GM19238 (cell line): ENCODE data around the gene NR4A1.

Experiments used
- DNase-seq: peaks from one replicate; pipeline ENCODE4 v3.0.0; 2011; ENCODE audit warnings: low spot score; ENCODE audit not compliant: insufficient read length

NR4A1 gene

DNA sequence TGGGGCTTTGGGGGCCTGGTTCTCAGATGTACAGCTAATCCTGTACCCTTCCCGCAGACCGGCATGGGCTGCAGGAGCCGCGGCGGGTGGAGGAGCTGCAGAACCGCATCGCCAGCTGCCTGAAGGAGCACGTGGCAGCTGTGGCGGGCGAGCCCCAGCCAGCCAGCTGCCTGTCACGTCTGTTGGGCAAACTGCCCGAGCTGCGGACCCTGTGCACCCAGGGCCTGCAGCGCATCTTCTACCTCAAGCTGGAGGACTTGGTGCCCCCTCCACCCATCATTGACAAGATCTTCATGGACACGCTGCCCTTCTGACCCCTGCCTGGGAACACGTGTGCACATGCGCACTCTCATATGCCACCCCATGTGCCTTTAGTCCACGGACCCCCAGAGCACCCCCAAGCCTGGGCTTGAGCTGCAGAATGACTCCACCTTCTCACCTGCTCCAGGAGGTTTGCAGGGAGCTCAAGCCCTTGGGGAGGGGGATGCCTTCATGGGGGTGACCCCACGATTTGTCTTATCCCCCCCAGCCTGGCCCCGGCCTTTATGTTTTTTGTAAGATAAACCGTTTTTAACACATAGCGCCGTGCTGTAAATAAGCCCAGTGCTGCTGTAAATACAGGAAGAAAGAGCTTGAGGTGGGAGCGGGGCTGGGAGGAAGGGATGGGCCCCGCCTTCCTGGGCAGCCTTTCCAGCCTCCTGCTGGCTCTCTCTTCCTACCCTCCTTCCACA is 7.6 kb downstream of the NR4A1 start:
- DNase-seq, result no peak

DNA sequence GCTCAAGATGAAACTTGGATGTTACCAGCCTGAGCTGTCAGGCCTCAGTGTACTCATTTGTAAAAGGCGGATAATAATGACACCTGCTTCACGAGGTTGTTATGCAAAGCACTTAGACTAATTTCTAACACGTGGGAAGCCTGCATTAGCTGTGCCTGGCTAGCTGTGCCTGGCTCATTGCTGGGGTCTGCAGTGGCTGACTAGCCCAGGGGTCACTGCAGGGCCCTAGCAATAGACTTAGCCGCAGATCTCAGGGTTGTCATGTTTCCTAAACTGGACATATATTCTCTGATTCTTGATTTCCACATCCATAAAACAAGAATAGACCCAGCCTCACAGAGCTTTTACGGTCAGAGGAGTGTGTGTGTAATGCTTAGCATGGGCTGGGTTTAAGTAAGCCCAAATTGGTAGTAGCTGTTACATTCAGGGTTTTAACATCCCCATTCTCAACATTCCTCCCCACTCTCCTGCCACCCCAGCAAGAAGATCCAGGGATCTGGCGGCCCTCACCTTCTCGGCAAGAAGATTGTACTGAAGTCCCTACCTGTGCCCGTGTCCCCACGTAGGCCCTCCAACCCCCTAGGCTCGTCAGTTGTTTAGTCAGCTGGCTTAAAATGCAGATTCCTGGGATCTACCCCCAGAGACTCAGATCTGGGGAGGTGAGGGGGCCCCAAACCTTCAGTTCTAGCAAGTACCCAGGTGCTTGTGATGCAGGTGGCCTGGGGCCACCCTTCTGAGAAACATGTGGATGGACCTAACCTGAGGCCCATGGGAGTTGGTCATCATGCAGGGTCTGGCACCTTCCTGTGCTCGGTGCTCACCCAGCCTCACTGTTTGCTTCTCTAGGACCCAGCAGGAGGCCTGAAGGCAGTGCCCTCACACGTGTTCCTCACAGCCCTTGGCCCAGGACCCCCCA is 8.6 kb downstream of the NR4A1 start:
- DNase-seq, result no peak

DNA sequence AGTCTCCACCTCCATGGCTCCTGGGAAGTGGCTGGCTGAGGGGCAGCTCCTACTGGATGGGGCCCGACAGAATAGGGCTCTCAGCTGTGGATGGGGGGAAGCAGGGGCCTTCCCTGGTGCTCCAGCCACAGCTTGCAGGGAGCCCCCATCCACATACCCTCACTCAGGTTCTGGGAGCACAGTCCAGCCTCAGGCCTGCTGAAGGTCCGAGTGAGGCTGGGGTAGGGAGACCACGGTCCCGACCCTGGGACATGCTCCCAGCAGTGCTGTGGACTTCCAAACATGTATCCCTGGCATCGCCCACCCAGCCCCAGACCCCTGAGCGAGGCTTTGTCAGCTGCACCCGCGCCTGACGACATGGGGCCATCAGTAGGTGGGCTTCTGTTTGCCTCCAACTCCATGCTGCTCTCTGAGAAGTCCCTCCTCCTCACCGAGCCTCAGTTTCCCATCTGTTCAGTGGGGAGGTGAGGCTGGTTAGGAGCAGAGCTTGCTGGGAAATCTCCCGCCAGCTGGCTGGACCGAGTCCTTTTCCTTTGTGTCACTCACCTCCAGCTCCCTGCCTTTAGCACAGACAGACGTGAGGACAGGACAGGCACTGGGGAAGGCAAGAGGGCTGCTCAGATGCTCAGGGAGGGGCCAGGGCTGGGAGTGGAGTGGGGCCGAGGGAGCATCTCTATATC is 9.4 kb downstream of the NR4A1 start:
- no peak for DNase-seq

DNA sequence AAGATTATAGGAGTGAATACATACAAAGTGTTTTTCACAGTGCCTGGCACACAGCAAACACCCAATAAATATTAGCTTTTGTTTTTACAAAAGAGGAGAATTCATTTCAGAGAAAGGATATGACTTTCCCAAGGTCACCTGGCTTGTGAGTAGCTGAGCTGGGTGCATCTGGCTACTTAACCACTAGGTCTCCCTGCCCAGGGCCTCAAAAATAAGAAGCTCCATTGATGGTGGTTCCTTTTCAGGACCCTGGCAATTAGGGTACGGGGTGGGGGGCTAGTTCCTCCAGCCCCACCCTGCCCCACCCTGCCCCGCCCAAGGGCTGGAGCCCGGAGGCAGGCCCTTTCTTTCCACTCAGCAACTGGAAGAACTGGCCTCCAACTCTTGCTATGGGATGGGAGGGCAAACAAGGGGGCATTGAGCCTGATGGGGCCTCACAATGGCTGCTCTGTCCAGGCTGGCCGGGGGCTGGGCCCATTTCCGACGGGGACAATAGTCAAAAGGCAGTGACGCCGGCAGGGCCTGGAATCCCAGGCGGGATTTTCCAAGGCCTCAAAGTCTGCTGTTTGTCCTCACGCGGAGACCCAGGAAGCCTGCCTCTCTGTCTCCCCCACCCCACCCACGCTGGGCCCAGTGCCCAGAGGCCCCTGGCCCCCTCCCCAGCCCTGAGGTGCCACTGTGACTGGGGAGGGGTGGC is 10.4 kb downstream of the NR4A1 start:
- no peak for DNase-seq

DNA sequence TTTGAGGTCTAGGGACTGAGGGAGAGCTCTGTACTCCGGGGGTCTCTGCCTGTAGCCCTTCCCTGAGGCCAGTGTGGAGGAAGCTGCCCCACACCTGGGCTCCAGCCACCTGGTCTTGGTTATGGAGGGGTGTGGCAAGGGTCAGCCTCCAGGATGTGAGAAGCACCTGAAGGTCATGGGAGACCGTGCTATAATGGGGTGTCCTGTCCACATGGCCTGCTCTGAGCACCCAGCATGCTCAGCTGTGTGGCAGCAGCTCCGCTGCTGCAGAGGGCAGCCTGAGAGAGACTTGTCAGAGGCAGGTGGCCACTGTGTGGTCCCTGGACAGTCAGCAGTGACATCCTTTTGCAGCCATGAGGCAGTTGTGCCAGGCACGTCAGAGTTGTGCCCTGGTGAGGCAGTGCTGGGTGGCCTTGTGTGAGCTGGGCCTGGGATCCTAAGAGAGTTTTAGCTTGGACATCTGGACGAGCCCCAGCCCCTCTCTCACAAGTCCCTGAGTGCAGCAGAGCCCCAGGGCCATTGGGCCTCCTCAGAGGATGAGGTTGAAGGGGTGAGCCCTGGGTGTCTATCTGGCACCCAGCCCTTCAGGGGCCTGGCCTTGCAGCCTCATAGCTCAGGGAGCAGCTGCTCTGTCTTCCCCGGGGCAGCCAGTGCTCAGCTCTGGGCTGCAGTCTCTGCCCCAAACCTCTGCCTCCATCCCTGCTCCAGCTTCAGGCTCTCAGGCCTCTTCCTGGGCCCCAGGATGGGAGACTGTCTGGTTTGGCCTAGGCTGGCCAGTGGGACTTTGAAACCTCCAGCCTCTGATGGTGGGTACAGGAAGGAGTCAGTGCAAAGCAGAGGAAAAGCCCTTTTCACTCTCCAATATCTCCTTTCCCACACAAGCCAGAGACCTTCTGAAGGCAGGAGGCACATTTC is 11.2 kb downstream of the NR4A1 start:
- DNase-seq, result no peak

DNA sequence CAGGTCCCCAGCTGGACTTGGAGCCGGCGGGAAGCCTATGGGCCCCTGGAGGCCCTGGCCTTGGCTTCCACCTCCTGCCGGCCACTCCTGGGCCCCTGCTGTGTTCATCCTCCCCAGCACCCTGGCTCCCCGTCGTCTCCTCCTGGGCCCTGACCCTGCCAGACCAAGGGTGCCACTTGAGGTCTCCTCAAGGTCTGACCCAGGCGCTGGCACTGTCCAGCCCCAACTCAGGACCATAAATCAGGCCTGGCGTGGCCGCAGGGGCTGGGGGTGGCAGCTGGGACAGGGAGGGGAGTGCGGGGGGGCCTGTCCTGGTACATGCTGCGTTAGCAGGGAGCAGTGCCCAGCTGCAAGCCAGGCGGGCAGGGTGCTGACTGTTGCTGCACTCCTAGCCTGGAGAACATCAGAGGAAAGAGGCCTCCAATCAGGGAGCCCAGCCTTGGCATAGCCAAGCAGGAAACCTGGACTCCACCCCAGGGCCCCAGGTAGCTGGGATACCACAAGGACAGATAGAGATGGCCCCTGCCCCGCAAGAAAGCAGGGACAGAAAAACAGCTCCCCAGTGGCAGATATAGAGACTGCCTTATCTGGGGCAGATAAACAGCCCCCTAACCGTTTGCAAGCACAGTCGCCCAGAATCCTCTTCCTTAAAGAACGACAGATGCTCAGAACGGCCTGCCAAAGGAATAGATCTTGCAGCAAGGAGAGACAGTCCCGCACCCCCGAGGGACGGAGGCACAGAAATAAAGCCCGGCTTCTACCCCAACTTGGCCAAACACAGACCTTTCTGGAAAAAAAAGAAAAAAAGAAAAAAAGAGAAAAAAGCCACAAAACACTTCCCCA is 12.1 kb downstream of the NR4A1 start:
- no peak for DNase-seq

DNA sequence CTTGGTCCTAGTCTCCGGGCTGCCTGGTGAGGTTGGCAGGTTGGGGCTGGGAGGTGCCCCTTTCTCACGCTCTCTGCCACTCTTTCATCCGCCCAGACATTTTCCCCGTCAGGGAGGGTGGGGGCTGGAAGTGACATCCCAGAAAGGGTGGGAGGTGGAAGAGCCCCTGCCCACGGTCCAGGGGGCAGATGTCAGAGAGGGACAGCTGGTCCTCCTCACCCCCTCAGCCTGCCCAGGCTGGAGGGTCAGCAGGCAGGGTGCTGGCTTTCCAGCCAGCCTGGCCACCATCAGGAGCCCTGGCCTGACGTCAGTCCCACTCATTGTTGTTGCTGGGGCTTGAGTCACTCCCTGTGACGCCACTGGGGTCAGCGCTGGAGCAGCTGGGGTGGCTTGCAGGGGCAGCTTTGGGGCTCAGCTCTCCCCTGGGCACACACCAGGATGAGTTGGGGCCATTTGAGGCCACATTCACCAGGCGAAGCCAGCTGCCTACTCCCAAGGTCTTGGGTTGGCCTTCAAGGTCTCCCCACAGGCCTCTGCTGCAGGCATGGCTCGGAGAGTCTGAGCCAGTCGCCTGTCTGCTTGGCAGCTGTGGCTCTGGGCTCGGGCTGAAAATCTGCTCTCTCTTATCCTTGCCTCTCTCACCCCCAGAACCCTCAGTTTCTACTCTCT is 12.9 kb downstream of the NR4A1 start:
- DNase-seq, result no peak

DNA sequence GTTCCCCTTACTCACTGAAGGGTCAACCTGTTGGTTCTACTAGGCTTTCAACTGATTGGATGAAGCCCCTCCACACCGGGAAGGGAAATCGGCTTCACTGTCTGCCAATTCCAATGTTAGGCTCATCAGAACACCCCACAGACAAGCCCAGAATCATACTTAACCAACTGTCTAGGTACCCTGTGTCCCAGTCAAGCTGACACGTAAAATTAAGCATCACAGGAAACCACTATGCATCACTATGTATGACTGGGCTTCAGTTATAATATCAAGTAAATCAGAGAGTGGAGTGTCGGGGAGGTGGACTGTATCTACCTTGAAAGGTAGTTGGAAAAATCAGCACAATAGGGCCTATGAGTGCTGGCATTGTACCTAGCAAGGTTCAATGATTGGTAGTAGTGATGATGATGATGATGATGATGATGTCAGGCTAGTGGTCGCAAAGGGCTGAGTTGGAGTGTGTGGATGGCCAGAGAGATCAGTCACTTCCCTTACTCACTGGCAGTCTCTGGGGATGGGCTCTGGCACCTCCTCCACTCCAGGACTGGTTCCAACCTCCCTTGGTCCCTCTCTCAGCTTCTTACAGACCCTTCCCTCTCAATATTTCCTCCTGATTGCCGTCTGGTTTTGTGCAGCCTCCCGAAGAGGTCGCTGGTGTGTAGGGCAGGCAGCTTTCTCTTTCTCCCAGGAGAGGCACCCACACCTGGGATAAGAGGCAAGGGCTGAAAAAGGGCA is 15.3 kb downstream of the NR4A1 start:
- no peak for DNase-seq

DNA sequence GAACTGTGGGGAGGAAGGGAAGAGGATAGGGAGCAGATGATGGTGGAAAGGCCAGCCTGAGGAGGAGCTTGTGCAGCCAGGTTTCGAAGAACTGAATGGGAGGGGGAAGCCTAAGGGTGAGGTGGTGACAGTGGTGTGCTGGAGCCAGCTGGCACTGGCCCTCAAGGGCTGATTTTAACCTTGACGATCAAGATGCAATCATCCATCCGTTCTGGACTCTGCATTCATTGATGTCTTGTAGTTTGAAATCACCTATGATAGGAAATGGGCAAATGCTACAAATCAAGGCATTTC is 15.8 kb downstream of the NR4A1 start:
- DNase-seq, result no peak

DNA sequence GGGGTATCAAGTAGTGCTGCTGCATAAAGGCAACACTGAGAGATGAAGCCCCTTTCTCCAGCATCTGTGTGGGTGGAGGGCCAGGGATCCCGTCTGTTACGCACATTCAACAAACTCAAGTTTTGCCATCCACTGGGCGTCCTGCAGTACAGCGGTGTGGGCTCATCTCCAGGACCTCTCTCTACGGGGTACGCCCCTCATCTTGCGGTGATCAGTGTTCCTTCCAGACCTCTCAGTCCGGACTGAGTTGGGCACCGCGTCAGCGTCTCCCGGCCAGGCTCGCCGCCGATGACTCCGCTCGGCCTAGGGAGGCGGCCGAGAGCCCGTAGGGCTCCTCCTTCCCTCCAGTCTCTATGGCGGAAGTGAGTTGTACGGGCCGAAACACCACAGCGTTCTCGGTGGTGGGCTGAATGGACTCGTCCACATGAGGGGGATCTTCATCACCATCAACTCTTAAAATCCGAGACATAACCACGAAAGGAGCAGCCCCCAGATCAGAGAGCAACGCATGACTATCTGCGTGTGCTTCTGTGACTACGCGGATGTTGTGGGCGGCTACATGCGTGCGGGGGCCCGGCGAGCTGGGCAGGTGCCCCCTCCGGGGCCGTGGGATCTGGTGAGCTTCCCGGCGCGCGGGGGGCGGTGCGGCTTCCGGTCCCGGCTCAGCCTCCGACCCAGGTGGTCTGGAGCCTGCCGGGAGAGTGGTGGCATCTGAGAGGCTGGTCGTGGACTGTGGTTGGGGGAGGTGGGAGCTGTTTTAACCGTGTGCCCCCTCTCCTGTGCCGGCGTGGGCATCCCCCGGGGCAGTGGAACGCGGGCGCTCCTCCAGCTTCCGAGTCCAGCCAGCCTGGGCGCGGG is 18.3 kb downstream of the NR4A1 start, which contains the start of gene ATG101:
ATG101 (plus strand) TSS at position 652 of the 858 bp plus-strand sequence. CDS start 3,673 bp downstream, outside the sequence.
- DNase-seq, result peak; percentile 98

DNA sequence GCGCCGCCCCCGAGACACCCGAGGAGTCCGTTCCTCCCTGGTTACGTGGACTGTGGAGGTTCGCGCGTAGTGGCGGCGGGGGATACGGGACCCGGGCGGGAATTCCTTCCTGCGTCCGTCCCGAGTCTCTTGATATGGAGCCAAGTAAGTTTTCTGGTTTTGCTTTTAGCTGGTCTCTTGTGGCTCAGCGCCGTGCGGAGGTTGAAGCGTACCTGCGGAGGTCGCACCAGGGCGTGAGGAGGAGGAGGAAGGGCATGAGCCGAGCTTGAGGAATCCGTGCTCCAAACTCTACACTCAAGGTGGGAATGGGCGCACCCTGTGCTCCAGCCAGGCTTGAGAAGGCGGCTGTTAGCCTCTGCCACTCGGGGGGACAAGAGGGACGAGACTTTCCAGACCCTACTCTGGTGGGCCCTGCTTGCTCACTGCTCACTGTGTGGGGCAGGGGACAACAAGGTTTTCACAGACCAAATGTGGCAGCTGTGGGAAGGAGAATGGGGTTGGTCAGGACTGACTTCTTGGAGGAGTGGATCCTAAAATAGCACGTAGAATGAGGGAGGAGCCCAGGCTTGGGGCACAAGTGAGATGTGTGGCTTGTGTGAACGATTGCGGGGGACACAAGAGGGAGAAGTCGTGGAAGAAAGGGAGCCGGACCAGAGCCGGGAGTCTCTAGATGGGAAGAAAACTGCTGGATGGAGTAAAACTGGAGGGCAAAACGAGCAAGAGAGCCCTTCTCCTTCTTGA is 19.1 kb downstream of the NR4A1 start:
- no peak for DNase-seq

DNA sequence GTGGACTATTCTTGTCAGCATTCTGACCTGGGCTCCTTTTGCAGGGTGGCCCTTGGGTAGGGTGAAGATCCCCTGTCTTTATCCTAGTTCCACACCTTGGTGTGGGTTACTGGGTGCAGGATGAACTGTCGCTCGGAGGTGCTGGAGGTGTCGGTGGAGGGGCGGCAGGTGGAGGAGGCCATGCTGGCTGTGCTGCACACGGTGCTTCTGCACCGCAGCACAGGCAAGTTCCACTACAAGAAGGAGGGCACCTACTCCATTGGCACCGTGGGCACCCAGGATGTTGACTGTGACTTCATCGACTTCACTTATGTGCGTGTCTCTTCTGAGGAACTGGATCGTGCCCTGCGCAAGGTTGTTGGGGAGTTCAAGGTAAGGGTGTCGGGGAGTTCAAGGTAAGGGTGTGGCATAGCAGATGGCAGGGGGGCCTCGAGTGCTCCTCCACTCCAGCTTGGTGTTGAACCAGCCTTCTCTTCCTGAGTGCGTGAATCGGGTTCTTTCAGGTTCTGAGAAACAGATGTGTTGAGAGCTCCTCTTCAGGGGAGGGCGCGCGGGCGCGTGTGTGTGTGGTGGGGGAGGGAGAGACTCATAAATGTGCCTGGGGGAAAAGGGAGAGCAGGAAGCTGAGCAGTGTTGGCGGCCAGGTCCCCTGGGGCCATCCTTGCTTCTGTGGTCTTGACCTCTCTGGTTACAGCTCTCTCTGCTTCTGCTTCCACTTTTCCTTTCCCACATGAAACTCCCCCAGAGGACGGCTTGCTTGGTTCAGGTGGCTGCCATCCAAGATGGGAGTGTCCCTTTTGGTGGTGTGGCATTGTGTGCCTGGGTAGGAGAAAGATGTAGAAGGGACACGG is 22.5 kb downstream of the NR4A1 start:
- no peak for DNase-seq

DNA sequence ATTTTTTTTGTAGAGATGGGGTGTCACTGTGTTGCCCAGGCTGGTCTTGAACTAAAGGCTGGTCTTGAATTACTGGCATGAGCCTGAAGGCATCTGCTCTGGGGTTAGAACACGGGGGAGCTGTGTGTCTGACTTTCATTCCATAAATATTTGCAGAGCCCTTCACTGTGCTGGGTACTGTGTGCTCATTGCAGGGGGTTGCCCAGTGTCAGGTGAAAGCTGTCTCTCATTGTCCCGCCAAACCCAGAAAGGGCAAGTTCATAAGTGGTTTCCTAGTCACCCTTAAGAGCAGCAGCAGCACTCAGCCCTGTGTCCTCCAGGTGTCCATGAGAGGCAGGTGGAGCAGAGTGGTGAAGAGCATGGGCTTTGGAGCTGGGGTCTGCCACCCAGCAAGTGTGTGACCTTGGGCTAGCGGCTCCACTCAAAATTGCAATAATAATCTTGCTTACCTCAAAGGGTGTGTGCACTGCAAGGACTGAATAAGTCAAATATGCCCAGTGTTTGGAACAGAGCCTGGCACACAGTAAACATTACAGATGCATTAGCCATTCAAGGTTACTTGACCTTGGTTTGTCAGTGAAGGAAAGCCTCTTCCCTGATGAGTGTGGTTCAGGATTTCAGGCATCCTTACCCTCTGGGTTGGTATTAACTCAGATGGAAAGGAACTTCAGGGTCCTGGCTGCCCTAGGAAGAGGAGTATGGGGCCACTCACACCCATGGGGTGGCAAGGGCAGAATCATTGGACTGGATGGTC is 23.9 kb downstream of the NR4A1 start:
- no peak for DNase-seq

DNA sequence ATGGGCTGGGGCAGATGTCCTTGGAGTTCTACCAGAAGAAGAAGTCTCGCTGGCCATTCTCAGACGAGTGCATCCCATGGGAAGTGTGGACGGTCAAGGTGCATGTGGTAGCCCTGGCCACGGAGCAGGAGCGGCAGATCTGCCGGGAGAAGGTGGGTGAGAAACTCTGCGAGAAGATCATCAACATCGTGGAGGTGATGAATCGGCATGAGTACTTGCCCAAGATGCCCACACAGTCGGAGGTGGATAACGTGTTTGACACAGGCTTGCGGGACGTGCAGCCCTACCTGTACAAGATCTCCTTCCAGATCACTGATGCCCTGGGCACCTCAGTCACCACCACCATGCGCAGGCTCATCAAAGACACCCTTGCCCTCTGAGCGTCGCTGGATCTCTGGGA is 25.6 kb downstream of the NR4A1 start:
- no peak for DNase-seq

DNA sequence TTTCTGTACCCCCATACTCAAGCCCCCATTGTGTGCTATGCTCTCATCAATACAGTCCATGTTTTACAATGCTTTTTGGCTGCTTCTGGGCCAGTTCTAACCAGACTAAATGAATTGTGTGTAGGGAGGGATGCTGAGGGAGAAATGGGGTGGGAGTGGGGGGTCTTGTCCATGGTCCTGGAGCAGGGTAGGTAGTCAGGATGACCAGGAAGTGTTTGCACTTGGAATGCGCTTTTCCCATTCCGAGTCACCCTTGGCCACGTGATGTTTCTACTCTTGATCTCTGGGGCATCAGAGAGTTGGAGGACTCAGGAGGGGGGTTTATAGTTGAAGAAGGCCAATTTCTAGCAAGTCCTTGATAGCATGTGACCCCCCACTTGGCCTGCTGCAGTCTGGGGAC is 27.0 kb downstream of the NR4A1 start:
- no peak for DNase-seq
